Uterus (tissue), 2 donors: ENCODE measurements around the gene NDP.

Experiments
- POLR2A ChIP-seq, 2 donors: fragments of 450-650 bp; IDR thresholded peaks; one replicate each; pipeline ENCODE4 v1.6.1; 2016; ENCODE audit warnings: antibody characterized with exemption in 2 of 2, mild to moderate bottlenecking in 1 of 2, moderate library complexity in 1 of 2
- TF ChIP-seq, protein P1 (sequence below), 4 experiments: fragments of 200-600 bp in 2 of 4; fragments of 450-650 bp in 2 of 4; sonication (generic) in 2 of 4; IDR thresholded peaks; one replicate each; pipeline ENCODE4 v1.5.1; 2016 to 2019; ENCODE audit warnings: antibody characterized with exemption in 4 of 4, mild to moderate bottlenecking in 2 of 4, moderate library complexity in 1 of 4

DNA sequence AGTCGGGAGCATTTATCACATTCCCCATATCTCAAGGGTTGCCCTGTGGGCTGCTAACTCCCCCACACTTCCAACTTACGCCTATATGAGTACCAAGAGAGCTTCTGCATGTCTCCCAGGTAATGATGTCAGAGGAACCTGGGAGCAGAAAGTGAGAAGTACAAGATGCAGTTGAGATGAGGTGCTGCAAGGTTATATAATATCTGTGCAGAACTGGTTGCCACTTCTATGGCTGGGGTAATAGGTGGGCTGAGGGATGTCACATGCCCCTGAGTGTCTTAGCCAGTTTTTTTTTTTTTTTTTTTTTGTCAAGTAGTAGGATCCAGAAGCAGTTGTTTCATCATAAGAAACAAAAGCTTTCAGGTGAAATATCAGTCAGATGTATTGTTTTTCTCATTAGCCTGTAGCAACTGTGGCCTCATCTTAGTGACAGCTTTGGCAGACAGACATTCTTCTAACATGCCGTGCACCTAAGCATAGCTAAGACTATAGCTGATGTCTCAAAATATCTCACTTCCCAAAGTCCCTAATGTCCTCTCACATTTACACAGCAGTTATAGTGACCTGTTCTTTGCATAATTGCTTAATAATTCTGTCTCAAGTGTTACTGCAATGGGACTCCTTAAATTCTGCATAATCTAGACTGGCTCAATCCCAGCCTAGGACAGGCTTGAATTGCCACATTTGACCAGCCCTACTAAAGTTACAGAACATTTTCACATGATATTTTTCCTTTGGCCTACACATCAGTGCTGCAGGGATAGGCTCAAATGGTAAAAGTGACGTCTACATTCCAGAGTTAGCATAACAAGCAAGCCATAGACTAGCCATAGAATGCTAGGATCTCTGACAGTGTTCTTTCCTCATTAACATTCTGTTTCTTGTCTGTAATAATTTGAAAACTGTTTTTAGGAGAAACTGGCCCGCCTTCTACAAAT lies 73.0 kb downstream of the NDP start:
- TF ChIP-seq, protein P1, sequence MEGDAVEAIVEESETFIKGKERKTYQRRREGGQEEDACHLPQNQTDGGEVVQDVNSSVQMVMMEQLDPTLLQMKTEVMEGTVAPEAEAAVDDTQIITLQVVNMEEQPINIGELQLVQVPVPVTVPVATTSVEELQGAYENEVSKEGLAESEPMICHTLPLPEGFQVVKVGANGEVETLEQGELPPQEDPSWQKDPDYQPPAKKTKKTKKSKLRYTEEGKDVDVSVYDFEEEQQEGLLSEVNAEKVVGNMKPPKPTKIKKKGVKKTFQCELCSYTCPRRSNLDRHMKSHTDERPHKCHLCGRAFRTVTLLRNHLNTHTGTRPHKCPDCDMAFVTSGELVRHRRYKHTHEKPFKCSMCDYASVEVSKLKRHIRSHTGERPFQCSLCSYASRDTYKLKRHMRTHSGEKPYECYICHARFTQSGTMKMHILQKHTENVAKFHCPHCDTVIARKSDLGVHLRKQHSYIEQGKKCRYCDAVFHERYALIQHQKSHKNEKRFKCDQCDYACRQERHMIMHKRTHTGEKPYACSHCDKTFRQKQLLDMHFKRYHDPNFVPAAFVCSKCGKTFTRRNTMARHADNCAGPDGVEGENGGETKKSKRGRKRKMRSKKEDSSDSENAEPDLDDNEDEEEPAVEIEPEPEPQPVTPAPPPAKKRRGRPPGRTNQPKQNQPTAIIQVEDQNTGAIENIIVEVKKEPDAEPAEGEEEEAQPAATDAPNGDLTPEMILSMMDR (IDR thresholded peaks at IDR 0.05) = no peak
- TF ChIP-seq POLR2A (IDR thresholded peaks at IDR 0.05) = no peak
